DMS53 treated with DMSO at 0.1 percent for 48 hours (cell line): Measurements from ENCODE around the gene PCNT.
"Not testable (repeated sequence)": the region's sequence is repeated elsewhere in the genome, so short reads cannot be mapped to it uniquely, and the experiment has no call there.

Experiments
- DNase-seq: peaks from one replicate; lab custom pipeline; 2025; ENCODE audit not compliant: unreplicated experiment; lab: John Stamatoyannopoulos, UW

PCNT gene

GRCh38 chr21:46356494-46357334, 32.8 kb downstream of the PCNT start:
- no peak for DNase-seq

- no peak for DNase-seq
These were observed 33.3 kb downstream of the PCNT start for GRCh38 chr21:46357335-46357604.

DNA sequence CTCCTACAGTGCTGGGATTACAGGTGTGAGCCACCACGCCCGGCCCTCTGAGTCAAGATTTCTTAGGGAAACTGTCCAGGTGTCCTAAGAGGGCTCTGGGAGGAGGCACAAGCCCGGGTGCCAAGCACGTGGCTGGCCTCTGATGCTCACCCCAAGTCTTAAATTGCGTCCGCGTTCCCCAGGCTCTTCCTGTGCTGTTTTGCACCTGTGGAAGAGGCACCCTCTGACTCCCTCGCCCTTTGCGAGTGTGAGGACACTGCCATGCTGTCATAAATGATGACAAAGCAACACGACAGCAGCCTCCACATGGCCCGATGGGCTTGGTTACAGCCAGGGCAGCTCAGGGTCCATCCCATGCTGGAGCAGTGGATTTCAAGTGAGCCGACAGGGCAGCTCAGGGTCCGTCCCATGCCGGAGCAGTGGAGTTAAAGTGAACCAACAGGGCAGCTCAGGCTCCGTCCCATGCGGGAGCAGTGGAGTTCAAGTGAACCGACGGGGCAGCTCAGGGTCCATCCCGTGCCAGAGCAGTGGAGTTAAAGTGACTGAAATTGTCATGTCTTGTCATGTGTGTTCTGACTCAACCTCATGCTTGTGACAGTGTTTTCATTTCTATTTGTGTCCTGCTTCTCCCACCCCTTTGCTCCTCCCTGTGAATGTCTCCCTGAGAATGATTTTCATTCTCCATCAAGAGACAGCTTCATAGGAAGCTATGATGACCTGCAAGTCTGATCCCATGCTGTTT, 33.9 kb downstream of the PCNT start:
- no peak for DNase-seq

DNA sequence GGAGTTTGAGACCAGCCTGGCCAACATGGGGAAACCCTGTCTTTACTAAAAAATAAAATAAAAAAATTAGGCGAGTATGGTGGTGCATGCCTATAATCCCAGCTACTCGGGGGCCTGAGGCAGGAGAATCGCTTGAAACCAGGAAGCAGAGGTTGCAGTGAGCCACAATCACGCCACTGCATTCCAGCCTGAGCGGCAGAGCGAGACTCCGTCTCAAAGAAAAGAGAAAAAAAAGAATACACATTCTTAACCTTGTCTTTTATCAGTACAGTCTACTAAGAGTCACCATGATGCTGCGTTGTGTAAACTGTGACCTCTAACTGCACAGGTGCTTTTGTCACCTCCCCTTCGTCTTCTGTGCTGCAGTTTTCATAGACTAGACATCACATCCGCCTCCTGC, 37.2 kb downstream of the PCNT start:
- no peak for DNase-seq

GRCh38 chr21:46361935-46362334, 38.0 kb downstream of the PCNT start:
- DNase-seq = no peak

DNA sequence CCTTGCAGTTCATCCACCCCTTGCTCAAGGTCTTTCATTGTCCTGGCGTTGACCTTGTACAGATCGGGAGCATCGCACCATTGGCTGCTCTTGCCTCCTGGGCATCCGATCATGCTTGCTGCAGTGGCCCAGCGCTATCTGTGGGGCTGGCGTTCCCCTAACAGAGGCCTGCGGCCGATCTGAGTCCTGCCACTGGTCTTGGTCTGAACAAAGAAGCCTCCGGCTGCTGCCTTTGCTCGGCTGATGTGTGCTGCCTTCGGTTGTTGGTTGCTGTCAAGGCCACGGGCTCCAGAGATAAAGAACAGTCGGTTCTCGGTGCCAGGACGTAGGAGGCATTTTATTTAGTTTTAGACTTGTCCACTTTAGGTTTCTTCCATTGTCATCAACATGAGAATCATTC, 39.0 kb downstream of the PCNT start:
- no peak for DNase-seq

GRCh38 chr21:46363698-46364097, 39.7 kb downstream of the PCNT start:
- no peak for DNase-seq

DNA sequence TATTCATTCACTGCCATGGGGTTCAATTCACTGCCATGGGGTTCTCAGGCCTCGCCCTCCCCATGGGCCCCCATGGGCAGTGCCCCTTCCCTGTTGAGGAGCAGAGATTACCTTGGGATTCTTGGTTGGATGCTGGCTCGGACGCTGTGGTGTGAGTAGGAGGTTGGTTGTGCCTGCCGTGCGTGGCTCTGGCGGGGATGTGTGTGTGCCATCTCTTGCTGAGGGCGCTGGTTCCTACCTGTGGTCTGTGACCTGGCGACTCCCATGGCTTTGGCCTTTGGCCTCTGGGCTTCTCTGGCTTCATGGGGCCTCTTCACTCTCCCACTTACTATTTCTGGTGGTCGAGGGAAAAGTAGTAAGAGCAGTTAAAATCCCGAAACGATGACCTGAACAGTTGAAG, 42.1 kb downstream of the PCNT start:
- DNase-seq = no peak

GRCh38 chr21:46366561-46366960, 42.6 kb downstream of the PCNT start:
- DNase-seq = no peak

DNA sequence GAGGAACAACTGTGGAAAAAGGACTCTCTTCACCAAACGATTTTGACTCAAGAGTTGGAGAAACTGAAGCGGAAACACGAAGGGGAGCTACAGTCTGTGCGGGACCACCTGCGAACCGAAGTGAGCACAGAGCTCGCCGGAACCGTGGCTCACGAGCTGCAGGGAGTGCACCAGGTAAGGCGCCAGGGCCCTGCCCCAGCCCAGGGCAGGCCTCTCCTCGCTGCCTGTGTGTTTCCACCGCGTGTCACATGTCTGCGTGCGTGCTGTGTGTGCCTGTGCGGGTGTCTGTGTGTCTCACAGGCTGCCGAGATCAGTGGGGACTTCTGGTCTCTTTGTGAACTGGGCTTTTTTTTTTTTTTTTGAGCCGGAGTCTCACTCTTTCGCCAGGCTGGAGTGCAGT, 43.0 kb downstream of the PCNT start:
- DNase-seq = no peak

- DNase-seq = no peak
These were observed 44.8 kb downstream of the PCNT start for GRCh38 chr21:46368533-46369285.

DNA sequence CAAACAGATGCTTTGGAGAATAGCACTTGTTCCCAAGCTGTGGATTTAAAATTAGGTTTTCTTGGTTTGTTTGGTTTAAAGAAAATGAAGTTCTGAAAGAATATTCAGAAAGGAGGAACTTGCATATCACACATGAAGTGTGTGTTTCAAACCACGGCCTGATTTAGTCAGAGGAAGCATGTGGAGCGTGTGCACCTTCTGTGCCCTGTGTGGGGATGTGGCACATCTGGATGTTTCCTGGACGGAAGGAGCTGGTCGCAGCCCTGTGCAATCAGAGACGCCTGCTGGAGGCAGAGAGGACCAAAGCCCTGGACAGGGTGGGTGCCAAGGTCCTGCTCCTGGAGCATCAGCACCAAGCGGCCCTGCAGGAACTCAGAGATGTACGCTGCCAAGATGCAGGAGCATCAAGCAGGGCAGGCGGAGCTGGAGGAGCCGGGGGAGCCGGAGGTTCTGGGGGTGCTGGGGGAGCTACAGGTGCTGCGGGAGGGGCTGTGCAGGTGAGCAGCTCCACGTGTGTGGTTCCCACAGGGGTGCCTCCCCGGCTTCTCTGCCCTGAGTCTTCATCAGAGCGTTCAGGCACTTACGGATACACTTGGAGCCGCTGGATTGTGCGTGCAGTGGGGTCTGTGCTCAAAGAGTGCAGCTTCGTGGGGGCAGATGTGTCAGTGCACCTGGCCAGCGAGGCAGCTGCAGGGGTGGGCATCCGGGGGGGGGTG, 45.7 kb downstream of the PCNT start:
- DNase-seq = no peak

DNA sequence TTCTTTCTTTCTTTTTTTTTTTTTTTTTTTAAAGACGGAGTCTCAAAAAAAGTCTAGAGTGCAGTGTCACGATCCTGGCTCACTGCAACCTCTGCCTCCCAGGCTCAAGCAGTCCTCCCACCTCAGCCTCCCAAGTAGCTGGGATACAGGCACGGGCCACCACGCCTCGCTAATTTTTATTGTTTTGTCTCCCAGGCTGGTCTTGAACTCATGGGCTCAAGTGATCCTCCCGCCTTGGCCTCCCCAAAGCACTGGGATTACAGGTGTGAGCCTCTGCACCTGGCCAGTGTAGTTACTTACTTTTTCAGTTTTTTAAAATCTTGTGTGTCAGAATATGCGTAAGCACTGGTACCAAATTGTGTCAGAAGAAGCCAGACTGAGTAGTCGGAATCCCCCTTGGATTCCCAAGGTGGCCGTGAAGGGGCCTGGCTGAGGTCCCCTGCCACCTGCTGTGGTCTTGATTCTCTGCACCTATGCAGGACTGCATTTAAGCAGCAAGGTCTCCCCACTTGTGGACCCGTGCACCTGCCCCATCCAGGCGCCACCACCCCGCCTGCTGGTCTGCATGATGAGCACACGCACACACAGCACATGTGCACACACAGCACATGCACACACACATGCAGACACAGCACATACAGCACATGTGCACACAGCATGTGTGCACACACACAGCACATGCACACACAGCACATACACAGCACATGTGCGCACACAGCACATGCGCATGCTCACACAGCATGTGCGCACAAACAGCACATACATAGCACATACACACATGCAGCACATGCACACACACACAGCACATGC, 47.5 kb downstream of the PCNT start:
- no peak for DNase-seq

GRCh38 chr21:46372014-46372485, 48.1 kb downstream of the PCNT start:
- DNase-seq = no peak

GRCh38 chr21:46372947-46373346, 49.0 kb downstream of the PCNT start:
- DNase-seq = not testable (repeated sequence)

DNA sequence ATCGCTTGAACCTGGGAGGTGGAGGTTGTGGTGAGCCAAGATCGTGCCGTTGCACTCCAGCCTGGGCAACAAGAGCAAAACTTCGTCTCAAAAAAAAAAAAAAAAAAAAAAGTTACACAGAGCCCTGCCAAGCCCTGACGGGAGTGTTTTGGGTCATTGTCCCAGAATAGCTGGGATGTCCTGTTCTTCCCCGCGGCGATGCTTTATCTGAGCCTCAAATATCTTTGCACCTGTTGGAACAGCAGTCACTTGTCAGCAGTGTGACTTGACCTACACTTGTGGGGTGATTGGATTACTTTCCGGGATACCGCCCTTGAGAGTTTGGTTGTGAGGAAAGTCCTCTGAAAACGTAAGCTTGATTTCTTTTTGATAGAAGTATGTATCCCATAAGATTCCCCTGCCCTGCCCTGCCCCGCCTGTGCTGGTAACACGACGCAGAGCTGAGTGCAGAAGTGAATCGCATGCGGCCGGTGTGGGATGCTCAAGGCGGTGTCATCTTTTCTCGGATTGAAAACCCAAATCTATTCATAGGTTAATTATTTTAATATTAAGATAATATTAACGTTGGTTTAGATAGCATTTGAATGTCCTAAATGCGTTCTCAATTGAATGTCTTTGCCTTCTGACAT, 50.9 kb downstream of the PCNT start:
- no peak for DNase-seq

GRCh38 chr21:46375560-46376230, 51.7 kb downstream of the PCNT start:
- DNase-seq = no peak

DNA sequence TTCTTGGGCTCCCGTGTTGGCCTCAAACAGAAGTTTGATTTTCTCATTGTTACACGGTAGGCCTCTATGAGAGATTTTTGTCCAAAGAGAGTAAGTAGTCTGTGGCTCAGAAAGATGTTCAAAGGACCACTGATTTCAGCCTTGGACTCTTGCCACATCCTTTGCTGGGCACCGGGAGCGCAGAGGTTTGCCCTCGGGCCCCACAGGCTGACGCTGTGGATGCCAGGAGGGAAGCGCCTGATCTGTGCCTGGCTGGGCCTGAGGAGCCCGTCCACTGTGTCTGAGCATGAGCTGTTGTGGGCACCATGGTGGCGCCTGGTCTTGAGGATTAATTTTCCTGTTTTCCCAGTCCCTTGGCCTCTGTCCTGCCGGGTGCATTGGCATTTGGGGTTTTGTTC, 52.3 kb downstream of the PCNT start:
- no peak for DNase-seq

DNA sequence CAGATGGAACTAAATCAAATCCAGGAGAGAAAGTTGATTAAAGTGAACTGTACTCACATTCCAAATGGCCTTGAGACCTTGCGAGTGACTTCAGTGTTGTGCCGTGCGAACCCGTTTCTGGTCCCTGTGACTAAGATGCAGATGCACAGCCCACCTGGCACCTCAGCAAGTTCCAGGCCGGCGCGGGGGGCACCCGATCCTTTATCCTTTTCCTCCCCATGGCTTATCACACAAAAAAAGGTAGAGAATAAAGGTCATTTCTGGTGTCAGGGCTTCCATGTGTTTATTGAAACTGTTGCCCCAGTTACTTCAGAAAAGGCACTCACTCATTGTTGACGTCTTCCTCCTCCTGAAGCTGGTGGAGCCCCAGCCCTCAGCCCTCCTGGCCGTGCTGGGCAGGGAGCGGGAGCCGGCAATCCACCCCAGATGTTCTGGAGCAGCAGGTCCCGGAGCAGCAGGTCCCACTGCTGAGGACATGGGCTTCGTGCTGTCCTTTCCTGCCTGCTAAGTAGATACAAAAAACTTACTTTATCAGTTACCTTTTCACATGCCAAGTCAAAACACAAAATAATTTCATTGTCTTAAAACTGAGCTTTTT, 53.0 kb downstream of the PCNT start:
- DNase-seq = no peak
